ENCODE measurements around the gene PLEK2.

PLEK2 gene

GRCh38 chr14:67397536-67397935 lies 14.4 kb downstream of the PLEK2 start:
- Histone ChIP-seq H3K4me1 (ENCODE audit: insufficient read depth, low read length) (peaks cover 4% of the 10 kb centered on the region; the same call in 1 of the 2 replicates), H3K36me3 (ENCODE audit: insufficient read depth, low read length) (no peaks in the 10 kb centered on the region), H3K9ac (ENCODE audit: low read depth, low read length) (no peak overlapping the region)

GRCh38 chr14:67396381-67396970 lies 15.5 kb downstream of the PLEK2 start:
- H3K9ac ChIP-seq (ENCODE audit: low read depth, low read length), result no peak overlapping the region
- H3K9me3 ChIP-seq (ENCODE audit: control insufficient read depth, insufficient read depth, low read length), result no peaks in the 10 kb centered on the region

More at GRCh38 chr14:67397536-67397935, 14.4 kb downstream of the PLEK2 start:
- no peaks in the 10 kb centered on the region for H3K9me3 ChIP-seq (ENCODE audit: control insufficient read depth, insufficient read depth, low read length)

GRCh38 chr14:67395876-67396189 lies 16.1 kb downstream of the PLEK2 start:
- H3K9ac ChIP-seq (ENCODE audit: low read depth, low read length), result no peak overlapping the region
- H3K9me3 ChIP-seq (ENCODE audit: control insufficient read depth, insufficient read depth, low read length), result no peaks in the 10 kb centered on the region
- no peaks in the 10 kb centered on the region for H3K36me3 ChIP-seq (ENCODE audit: insufficient read depth, low read length)
- peaks cover 4% of the 10 kb centered on the region; the same call in 1 of the 2 replicates for H3K4me1 ChIP-seq (ENCODE audit: insufficient read depth, low read length)

More at GRCh38 chr14:67396381-67396970, 15.5 kb downstream of the PLEK2 start:
- Histone ChIP-seq H3K4me1 (ENCODE audit: insufficient read depth, low read length) (peaks cover 4% of the 10 kb centered on the region; the same call in 1 of the 2 replicates), H3K36me3 (ENCODE audit: insufficient read depth, low read length) (no peaks in the 10 kb centered on the region)

GRCh38 chr14:67395086-67395875 lies 16.7 kb downstream of the PLEK2 start:
- Histone ChIP-seq H3K9ac (ENCODE audit: low read depth, low read length) (no peak overlapping the region), H3K36me3 (ENCODE audit: insufficient read depth, low read length) (no peaks in the 10 kb centered on the region), H3K4me1 (ENCODE audit: insufficient read depth, low read length) (peaks cover 4% of the 10 kb centered on the region; the same call in 1 of the 2 replicates), H3K9me3 (ENCODE audit: control insufficient read depth, insufficient read depth, low read length) (no peaks in the 10 kb centered on the region)

GRCh38 chr14:67393689-67394088 lies 18.3 kb downstream of the PLEK2 start:
- H3K4me1 ChIP-seq (ENCODE audit: insufficient read depth, low read length), result peaks cover 4% of the 10 kb centered on the region; the same call in 1 of the 2 replicates
- H3K9me3 ChIP-seq (ENCODE audit: control insufficient read depth, insufficient read depth, low read length), result no peaks in the 10 kb centered on the region
- no peak overlapping the region for H3K9ac ChIP-seq (ENCODE audit: low read depth, low read length)
- no peaks in the 10 kb centered on the region for H3K36me3 ChIP-seq (ENCODE audit: insufficient read depth, low read length)

GRCh38 chr14:67392800-67393199 lies 19.2 kb downstream of the PLEK2 start:
- Histone ChIP-seq H3K9ac (ENCODE audit: low read depth, low read length) (no peak overlapping the region), H3K36me3 (ENCODE audit: insufficient read depth, low read length) (no peaks in the 10 kb centered on the region)

GRCh38 chr14:67392123-67392522 lies 19.8 kb downstream of the PLEK2 start:
- no peaks in the 10 kb centered on the region for H3K9me3 ChIP-seq (ENCODE audit: control insufficient read depth, insufficient read depth, low read length)
- H3K4me1 ChIP-seq (ENCODE audit: insufficient read depth, low read length), result peaks cover 4% of the 10 kb centered on the region; the same call in 1 of the 2 replicates
- H3K36me3 ChIP-seq (ENCODE audit: insufficient read depth, low read length), result no peaks in the 10 kb centered on the region
- H3K9ac ChIP-seq (ENCODE audit: low read depth, low read length), result no peak overlapping the region

More at GRCh38 chr14:67392800-67393199, 19.2 kb downstream of the PLEK2 start:
- Histone ChIP-seq H3K9me3 (ENCODE audit: control insufficient read depth, insufficient read depth, low read length) (no peaks in the 10 kb centered on the region), H3K4me1 (ENCODE audit: insufficient read depth, low read length) (peaks cover 4% of the 10 kb centered on the region; the same call in 1 of the 2 replicates)

GRCh38 chr14:67391268-67391667 lies 20.7 kb downstream of the PLEK2 start:
- H3K4me1 ChIP-seq (ENCODE audit: insufficient read depth, low read length), result 0 out of 2 replicates have a peak, but pooled peaks cover under 1% of the 10 kb centered on the region
- H3K9ac ChIP-seq (ENCODE audit: low read depth, low read length), result no peak overlapping the region
- H3K36me3 ChIP-seq (ENCODE audit: insufficient read depth, low read length), result no peaks in the 10 kb centered on the region
- no peaks in the 10 kb centered on the region for H3K9me3 ChIP-seq (ENCODE audit: control insufficient read depth, insufficient read depth, low read length)

GRCh38 chr14:67389811-67390534 lies 22.0 kb downstream of the PLEK2 start:
- H3K9ac ChIP-seq (ENCODE audit: low read depth, low read length), result no peak overlapping the region
- no peaks in the 10 kb centered on the region for H3K9me3 ChIP-seq (ENCODE audit: control insufficient read depth, insufficient read depth, low read length)
- H3K36me3 ChIP-seq (ENCODE audit: insufficient read depth, low read length), result peaks cover 2% of the 10 kb centered on the region; the same call in 1 of the 2 replicates
- H3K4me1 ChIP-seq (ENCODE audit: insufficient read depth, low read length), result no peaks in the 10 kb centered on the region

GRCh38 chr14:67389275-67389674 lies 22.7 kb downstream of the PLEK2 start:
- Histone ChIP-seq H3K9ac (ENCODE audit: low read depth, low read length) (no peak overlapping the region), H3K4me1 (ENCODE audit: insufficient read depth, low read length) (no peaks in the 10 kb centered on the region), H3K36me3 (ENCODE audit: insufficient read depth, low read length) (peaks cover 7% of the 10 kb centered on the region), H3K9me3 (ENCODE audit: control insufficient read depth, insufficient read depth, low read length) (no peaks in the 10 kb centered on the region)

- Histone ChIP-seq H3K36me3 (ENCODE audit: insufficient read depth, low read length) (peaks cover 21% of the 10 kb centered on the region), H3K9ac (ENCODE audit: low read depth, low read length) (no peak overlapping the region), H3K4me1 (ENCODE audit: insufficient read depth, low read length) (no peaks in the 10 kb centered on the region), H3K9me3 (ENCODE audit: control insufficient read depth, insufficient read depth, low read length) (no peaks in the 10 kb centered on the region)
These were observed 24.8 kb downstream of the PLEK2 start for GRCh38 chr14:67387195-67387594.

- H3K36me3 ChIP-seq (ENCODE audit: insufficient read depth, low read length), result peaks cover 21% of the 10 kb centered on the region
- no peaks in the 10 kb centered on the region for H3K4me1 ChIP-seq (ENCODE audit: insufficient read depth, low read length)
- H3K9me3 ChIP-seq (ENCODE audit: control insufficient read depth, insufficient read depth, low read length), result no peaks in the 10 kb centered on the region
- H3K9ac ChIP-seq (ENCODE audit: low read depth, low read length), result no peak overlapping the region
These were observed 26.3 kb downstream of the PLEK2 start for GRCh38 chr14:67385618-67386017.

GRCh38 chr14:67385120-67385519 lies 26.8 kb downstream of the PLEK2 start:
- H3K9ac ChIP-seq (ENCODE audit: low read depth, low read length), result no peak overlapping the region
- peaks cover 21% of the 10 kb centered on the region for H3K36me3 ChIP-seq (ENCODE audit: insufficient read depth, low read length)
- no peaks in the 10 kb centered on the region for H3K4me1 ChIP-seq (ENCODE audit: insufficient read depth, low read length)
- no peaks in the 10 kb centered on the region for H3K9me3 ChIP-seq (ENCODE audit: control insufficient read depth, insufficient read depth, low read length)

GRCh38 chr14:67377916-67378315 lies 34.0 kb downstream of the PLEK2 start:
- H3K36me3 ChIP-seq (ENCODE audit: insufficient read depth, low read length), result peaks cover 35% of the 10 kb centered on the region
- H3K9me3 ChIP-seq (ENCODE audit: control insufficient read depth, insufficient read depth, low read length), result no peaks in the 10 kb centered on the region
- H3K9ac ChIP-seq (ENCODE audit: low read depth, low read length), result no peak overlapping the region
- H3K4me1 ChIP-seq (ENCODE audit: insufficient read depth, low read length), result no peaks in the 10 kb centered on the region
